Thyroid gland (tissue), 4 donors: ENCODE measurements around the gene VPS35L. TPM values are rescaled to one million over a fixed set of nuclear protein-coding genes. Genes with fewer than 3 reads are reported as not detected.

ENCODE experiments used
- DNase-seq, 2 donors: peaks; one replicate each; pipeline ENCODE4 v3.0.0-alpha.2; 2019
- H3K27ac ChIP-seq, 3 donors: fragments of 200-600 bp; sonication (generic); 1 replicate in 2 of 3; 2 replicates in 1 of 3; pipeline ENCODE4 v1.5.1; 2016 to 2019; ENCODE audit warnings: mild to moderate bottlenecking in 1 of 3, moderate library complexity in 1 of 3
- H3K27me3 ChIP-seq: fragments of 200-600 bp; sonication (generic); one replicate; pipeline ENCODE4 v1.5.1; 2019
- H3K36me3 ChIP-seq, 2 donors: fragments of 200-600 bp; sonication (generic); one replicate each; pipeline ENCODE4 v1.5.1; 2016 to 2019
- H3K4me1 ChIP-seq, 2 donors: fragments of 200-600 bp; sonication (generic); one replicate each; pipeline ENCODE4 v1.5.1; 2017 to 2019
- H3K4me3 ChIP-seq, 3 donors: fragments of 200-600 bp; sonication (generic); replicated peaks in 1 of 3; 1 replicate in 2 of 3; 2 replicates in 1 of 3; pipeline ENCODE4 v1.5.1; 2016; ENCODE audit warnings: mild to moderate bottlenecking in 1 of 3
- H3K9me3 ChIP-seq: fragments of 200-600 bp; sonication (generic); one replicate; pipeline ENCODE4 v1.5.1; 2017
- POLR2A ChIP-seq, 2 donors: fragments of 450-650 bp; IDR thresholded peaks; one replicate each; pipeline ENCODE4 v1.6.1; 2017; ENCODE audit warnings: antibody characterized with exemption in 2 of 2, mild to moderate bottlenecking in 2 of 2, moderate library complexity in 1 of 2
- WGBS, 2 donors: methylation state at CpG; one replicate each; pipeline ENCODE4 v1.1.5; 2017; 5-methylcytosine and 5-hydroxymethylcytosine counted together
- intact Hi-C: fragments of 100-400 bp; cut with DNase I; formaldehyde crosslinking; loops from one replicate; pipeline ENCODE4 v1.15.1; 2023
- total RNA-seq, 4 donors: library from RNA; depleted of rRNA; stranded (reverse); fragments of >200 nt; gene quantifications; one replicate each; pipeline ENCODE4 v1.2.3, GENCODE V29; 2016
- TF ChIP-seq, protein P1 (sequence below), 6 experiments: fragments of 200-600 bp in 3 of 6; fragments of 450-650 bp in 3 of 6; sonication (generic) in 3 of 6; IDR thresholded peaks; one replicate each; pipeline ENCODE4 v1.5.1; 2016 to 2019; ENCODE audit warnings: antibody characterized with exemption in 6 of 6, mild to moderate bottlenecking in 2 of 6, inconsistent platforms in 1 of 6, moderate library complexity in 1 of 6

Gene VPS35L
- total RNA-seq, 4 donors from 2014 or later = 64.9 to 74.3 (median 68.8) TPM

DNA sequence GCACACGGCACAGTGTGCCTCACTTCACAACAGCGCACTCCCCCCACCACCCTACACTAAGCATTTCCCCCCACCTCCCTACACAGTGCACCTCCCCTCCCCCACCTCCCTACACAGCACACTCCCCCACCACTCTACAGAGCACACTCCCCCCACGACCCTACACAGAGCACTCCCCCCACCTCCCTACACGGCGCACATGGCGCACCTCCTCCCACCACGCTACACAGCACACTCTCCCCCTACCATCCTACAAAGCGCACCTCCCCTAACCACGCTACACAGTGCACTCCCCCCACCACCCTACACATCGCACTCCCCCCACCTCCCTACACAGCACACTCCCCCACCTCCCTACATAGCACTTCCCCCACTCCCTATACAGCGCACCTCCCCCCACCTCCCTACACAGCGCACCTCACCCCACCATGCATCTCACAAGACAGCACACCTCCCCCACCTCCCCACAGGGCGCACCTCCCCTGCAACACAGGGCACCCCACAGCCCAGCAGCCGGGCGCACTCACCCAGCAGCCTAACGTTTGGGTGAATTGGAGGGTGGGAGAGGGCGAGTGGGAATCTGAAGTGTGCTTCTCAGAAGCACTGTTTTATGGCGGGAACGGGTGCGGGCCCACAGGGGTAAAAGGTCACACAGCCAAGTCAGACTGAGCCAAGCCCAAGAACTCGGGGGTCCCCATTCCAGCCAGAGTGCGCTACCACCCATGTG is 152.2 kb downstream of the VPS35L start:
- intact Hi-C loops = no loop called here
- peaks cover 0 to 9% of the 10 kb centered on the region in 2 donors for H3K4me1 ChIP-seq
- TF ChIP-seq POLR2A (IDR thresholded peaks at IDR 0.05) = no peak
- TF ChIP-seq, protein P1, sequence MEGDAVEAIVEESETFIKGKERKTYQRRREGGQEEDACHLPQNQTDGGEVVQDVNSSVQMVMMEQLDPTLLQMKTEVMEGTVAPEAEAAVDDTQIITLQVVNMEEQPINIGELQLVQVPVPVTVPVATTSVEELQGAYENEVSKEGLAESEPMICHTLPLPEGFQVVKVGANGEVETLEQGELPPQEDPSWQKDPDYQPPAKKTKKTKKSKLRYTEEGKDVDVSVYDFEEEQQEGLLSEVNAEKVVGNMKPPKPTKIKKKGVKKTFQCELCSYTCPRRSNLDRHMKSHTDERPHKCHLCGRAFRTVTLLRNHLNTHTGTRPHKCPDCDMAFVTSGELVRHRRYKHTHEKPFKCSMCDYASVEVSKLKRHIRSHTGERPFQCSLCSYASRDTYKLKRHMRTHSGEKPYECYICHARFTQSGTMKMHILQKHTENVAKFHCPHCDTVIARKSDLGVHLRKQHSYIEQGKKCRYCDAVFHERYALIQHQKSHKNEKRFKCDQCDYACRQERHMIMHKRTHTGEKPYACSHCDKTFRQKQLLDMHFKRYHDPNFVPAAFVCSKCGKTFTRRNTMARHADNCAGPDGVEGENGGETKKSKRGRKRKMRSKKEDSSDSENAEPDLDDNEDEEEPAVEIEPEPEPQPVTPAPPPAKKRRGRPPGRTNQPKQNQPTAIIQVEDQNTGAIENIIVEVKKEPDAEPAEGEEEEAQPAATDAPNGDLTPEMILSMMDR (IDR thresholded peaks at IDR 0.05) = no peak
- DNase-seq = no peak
- H3K4me3 ChIP-seq = no peak overlapping the region
- no peaks in the 10 kb centered on the region for H3K27me3 ChIP-seq
- H3K27ac ChIP-seq = no peak overlapping the region
- peaks cover 9 to 10% of the 10 kb centered on the region in 2 donors for H3K36me3 ChIP-seq
- 88 to 94% methylated on average over 22 of the region's 22 CpGs for WGBS, 2 donors
- no peaks in the 10 kb centered on the region for H3K9me3 ChIP-seq

DNA sequence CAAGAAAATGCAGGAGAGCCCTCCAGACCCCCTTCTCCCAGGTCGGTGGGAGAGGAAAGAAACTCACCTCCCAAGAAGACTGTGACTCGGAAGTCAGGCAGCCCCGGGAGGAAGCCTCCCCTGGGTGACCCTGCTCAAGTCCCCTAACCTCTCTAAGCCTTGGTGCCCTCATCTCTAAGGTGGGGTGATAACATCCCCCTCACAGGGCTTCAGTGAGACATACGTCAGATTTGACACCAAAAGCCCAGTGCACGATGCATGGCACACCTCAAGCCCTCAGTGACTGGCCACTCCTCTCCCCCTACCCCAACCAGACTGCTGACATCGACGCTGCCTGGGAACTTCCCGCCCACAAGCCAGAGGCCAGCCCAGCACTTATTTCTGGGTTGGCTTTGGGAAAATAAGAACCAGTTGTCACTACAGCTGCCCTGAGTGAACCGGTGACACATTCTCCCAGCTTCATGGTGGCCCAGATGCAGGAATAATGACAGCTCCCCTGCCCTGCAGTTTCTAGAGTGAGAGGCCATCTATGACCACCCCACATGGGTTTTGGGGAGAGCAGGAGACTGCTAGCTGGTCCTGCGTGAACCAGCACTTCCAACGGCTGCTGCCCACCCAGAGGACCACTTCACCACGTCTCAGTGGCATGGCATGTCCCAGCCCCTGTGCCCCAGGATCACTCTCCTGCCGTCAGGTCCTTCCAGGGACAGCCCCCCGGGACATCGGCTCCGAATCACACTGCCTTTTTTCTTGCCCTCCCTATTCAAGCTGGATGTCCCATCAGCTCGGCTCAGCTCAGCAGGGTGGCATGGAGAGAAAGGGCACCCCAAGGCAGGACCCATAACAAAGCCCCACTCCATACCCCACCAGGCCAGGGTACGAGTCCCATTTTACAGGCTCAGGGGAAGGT is 153.0 kb downstream of the VPS35L start:
- intact Hi-C loops = no loop called here
- no peak for TF ChIP-seq POLR2A (IDR thresholded peaks at IDR 0.05)
- TF ChIP-seq, protein P1 (IDR thresholded peaks at IDR 0.05) = no peak

DNA sequence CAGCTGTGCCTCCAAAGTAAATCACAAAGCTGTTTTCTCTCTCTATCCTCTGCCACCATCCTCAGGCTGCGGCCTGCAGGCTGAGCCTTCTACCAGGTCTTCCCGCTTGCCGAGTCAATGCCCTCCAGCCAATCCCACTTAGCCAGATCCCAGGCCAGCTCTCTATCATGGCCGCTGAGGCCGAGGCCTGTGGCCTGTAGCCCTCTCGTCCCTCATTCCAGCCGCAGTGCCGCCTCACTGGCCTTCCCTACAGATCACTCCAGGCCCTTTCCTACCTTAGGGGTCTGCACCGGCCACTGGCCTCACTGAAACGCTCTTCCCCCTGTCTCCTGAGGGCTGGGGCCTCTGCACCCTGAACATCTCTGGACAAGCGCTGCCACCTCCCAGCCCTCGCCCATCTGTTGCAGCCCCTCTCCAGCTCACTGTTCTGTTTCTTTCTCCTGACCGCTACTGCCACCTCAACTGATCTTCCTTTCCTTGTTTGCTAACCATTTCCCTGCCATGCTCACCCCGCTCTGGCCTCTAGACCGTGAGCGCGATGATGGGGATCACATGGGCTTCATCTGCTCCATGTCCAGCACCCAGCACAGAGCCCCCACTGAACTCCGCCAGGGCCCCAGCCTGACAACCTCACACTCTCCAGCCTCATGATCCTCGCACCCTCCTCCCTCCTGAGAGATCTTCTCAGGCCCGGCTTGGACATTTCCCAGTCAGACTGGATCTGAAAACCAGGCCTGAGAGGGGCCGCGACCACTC is 154.1 kb downstream of the VPS35L start:
- TF ChIP-seq, protein P1 (IDR thresholded peaks at IDR 0.05) = no peak
- TF ChIP-seq POLR2A (IDR thresholded peaks at IDR 0.05) = no peak
- peaks cover 10 to 12% of the 10 kb centered on the region in 2 donors for H3K36me3 ChIP-seq
- no peak for DNase-seq
- H3K9me3 ChIP-seq = no peaks in the 10 kb centered on the region
- no peaks in the 10 kb centered on the region for H3K27me3 ChIP-seq
- intact Hi-C loops = no loop called here
- peak overlapping the region in 1 of 3 donors; percentile 46 for H3K27ac ChIP-seq
- no peak overlapping the region for H3K4me3 ChIP-seq
- peaks cover 0 to 6% of the 10 kb centered on the region in 2 donors for H3K4me1 ChIP-seq
- 93 to 96% methylated on average over 22 of the region's 22 CpGs for WGBS, 2 donors

More for the DNA sequence above, 153.0 kb downstream of the VPS35L start:
- H3K4me1 ChIP-seq = peaks cover 0 to 9% of the 10 kb centered on the region in 2 donors
- no peak overlapping the region for H3K4me3 ChIP-seq
- no peaks in the 10 kb centered on the region for H3K9me3 ChIP-seq
- 76 to 81% methylated on average over 18 of the region's 18 CpGs for whole genome bisulfite sequencing, 2 donors
- H3K36me3 ChIP-seq = peaks cover 8 to 10% of the 10 kb centered on the region in 2 donors
- H3K27ac ChIP-seq = no peak overlapping the region
- DNase-seq = no peak
- no peaks in the 10 kb centered on the region for H3K27me3 ChIP-seq

DNA sequence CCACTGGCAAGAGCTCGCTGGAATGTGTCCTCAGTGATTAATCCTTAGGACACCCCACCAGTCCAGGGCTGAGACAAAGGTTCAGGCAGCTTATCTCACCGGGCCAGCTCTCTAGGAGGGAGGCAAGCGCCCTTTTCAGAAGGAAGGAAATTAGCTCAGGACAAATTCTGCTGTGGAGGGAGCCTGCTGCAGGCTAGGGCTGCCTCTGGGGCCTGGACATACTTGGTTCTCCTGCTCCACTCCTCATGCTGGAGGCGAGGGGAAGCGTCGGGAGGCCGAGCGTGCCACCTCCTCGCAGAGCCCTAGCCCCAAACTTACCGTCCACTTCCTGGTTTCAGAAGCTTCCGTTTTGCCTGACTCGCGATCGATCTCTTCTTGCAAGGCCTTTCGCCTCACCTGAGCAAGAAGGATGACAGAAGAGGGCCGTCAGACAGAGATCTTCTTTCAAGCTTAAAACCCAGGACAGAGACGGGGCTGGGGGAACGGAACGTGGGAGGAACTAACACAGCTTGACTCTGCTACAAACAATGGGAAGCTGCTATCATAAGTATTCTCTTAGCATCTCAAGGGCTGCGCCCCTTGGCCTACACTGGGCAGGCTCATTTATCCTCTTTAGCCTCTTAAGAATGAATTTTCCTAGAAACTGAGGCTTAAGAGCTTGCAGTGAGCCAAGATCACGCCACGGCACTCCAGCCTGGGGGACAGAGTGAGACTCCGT is 154.8 kb downstream of the VPS35L start:
- 77 to 82% methylated on average over 23 of the region's 23 CpGs for WGBS, 2 donors
- Histone ChIP-seq H3K4me1 (no peaks in the 10 kb centered on the region), H3K9me3 (no peaks in the 10 kb centered on the region), H3K27ac (peak overlapping the region in 1 of 3 donors; percentile 46), H3K4me3 (no peak overlapping the region), H3K36me3 (peaks cover 5 to 13% of the 10 kb centered on the region in 2 donors), H3K27me3 (no peaks in the 10 kb centered on the region)
- intact Hi-C loops = no loop called here
- DNase-seq = no peak
- TF ChIP-seq POLR2A (IDR thresholded peaks at IDR 0.05) = no peak
- TF ChIP-seq, protein P1 (IDR thresholded peaks at IDR 0.05) = no peak
